H1 (cell line): ENCODE measurements around the gene PDE4D. TPM values are rescaled to one million over a fixed set of nuclear protein-coding genes. Genes with fewer than 3 reads are reported as not detected.

ENCODE experiments used
- CTCF ChIA-PET: fragments of 300-600 bp; sonication (Branson Sonifier 250); formaldehyde crosslinking; loops from one replicate; lab custom pipeline; 2021; ENCODE audit not compliant: partially characterized antibody; lab: Charles Lee
- POLR2A ChIA-PET: fragments of 300-600 bp; sonication (Branson Sonifier 250); formaldehyde crosslinking; loops from one replicate; lab custom pipeline; 2021; ENCODE audit warnings: inconsistent platforms; ENCODE audit not compliant: partially characterized antibody; lab: Charles Lee
- DNase-seq, 2 experiments: peaks; one replicate each; pipeline versions ENCODE4 v3.0.0 to v3.0.0-alpha.2; 2010 to 2022; ENCODE audit warnings: low spot score in 2 of 2, low read depth in 1 of 2, mixed read lengths in 1 of 2
- FAIRE-seq: peaks from 2 replicates; lab custom pipeline; 2011; peaks lifted over from hg19 to GRCh38; lab: Jason Lieb, UNC
- H2AFZ ChIP-seq: 2 replicates; pipeline ENCODE4 v1.8.1; 2012; ENCODE audit warnings: low read length, inconsistent platforms
- H2AK5ac ChIP-seq: 2 replicates; pipeline ENCODE4 v1.6.1; 2013; ENCODE audit warnings: low read depth, low read length
- H2BK120ac ChIP-seq: replicated peaks from 2 replicates; pipeline ENCODE3; 2013; ENCODE audit warnings: low read depth, low read length, inconsistent platforms
- H2BK12ac ChIP-seq: 2 replicates; pipeline ENCODE4 v1.6.1; 2013; ENCODE audit warnings: low read depth, low read length
- H2BK15ac ChIP-seq: 2 replicates; pipeline ENCODE4 v1.6.1; 2013; ENCODE audit warnings: low read length
- H2BK20ac ChIP-seq: 2 replicates; pipeline ENCODE4 v1.6.1; 2013; ENCODE audit warnings: low read length
- H2BK5ac ChIP-seq: 2 replicates; pipeline ENCODE4 v1.6.1; 2013; ENCODE audit warnings: low read depth, low read length
- H3K14ac ChIP-seq: 2 replicates; pipeline ENCODE4 v1.6.1; 2013; ENCODE audit warnings: inconsistent platforms; ENCODE audit not compliant: insufficient read length
- H3K18ac ChIP-seq: 2 replicates; pipeline ENCODE4 v1.6.1; 2013; ENCODE audit warnings: low read length; ENCODE audit errors: extremely low read depth
- H3K23ac ChIP-seq: 2 replicates; pipeline ENCODE4 v1.6.1; 2013; ENCODE audit warnings: inconsistent platforms; ENCODE audit not compliant: insufficient read length
- H3K23me2 ChIP-seq: 2 replicates; pipeline ENCODE4 v1.6.1; 2013; ENCODE audit warnings: low read depth, low read length
- H3K27ac ChIP-seq: 2 replicates; pipeline ENCODE4 v1.6.1; 2011; ENCODE audit warnings: low read depth, low read length, inconsistent platforms
- H3K27me3 ChIP-seq, 4 experiments: replicated peaks in 1 of 4; 1 replicate in 1 of 4; 2 replicates in 3 of 4; pipeline versions ENCODE4 v1.6.1 to v1.8.1; 2011 to 2013; ENCODE audit warnings: low read length in 3 of 4, mild to moderate bottlenecking in 3 of 4, inconsistent platforms in 2 of 4, mixed read lengths in 2 of 4, moderate library complexity in 1 of 4; ENCODE audit not compliant: control insufficient read depth in 3 of 4, insufficient read depth in 3 of 4; ENCODE audit errors: extremely low read depth in 1 of 4
- H3K36me3 ChIP-seq, 4 experiments: 2 replicates each; pipeline versions ENCODE4 v1.6.1 to v1.8.1; 2011 to 2013; ENCODE audit warnings: mild to moderate bottlenecking in 4 of 4, low read length in 3 of 4, moderate library complexity in 2 of 4, control low read depth in 1 of 4, inconsistent platforms in 1 of 4; ENCODE audit not compliant: insufficient read depth in 4 of 4, control insufficient read depth in 2 of 4
- H3K4ac ChIP-seq: replicated peaks from 2 replicates; pipeline ENCODE3; 2013; ENCODE audit warnings: low read length, low read depth, mixed read lengths, inconsistent platforms; ENCODE audit not compliant: insufficient read length
- H3K4me1 ChIP-seq, 4 experiments: replicated peaks in 1 of 4; 1 replicate in 1 of 4; 2 replicates in 3 of 4; pipeline versions ENCODE4 v1.6.1 to v1.8.1; 2011 to 2013; ENCODE audit warnings: low read length in 3 of 4, inconsistent platforms in 2 of 4, mixed read lengths in 1 of 4; ENCODE audit not compliant: insufficient read depth in 4 of 4, control insufficient read depth in 3 of 4
- H3K4me2 ChIP-seq, 2 experiments: 2 replicates each; pipeline versions ENCODE4 v1.6.1 to v1.8.1; 2011 to 2013; ENCODE audit warnings: low read depth in 2 of 2, low read length in 2 of 2, control low read depth in 1 of 2, inconsistent platforms in 1 of 2, mild to moderate bottlenecking in 1 of 2; ENCODE audit not compliant: insufficient read depth in 1 of 2
- H3K4me3 ChIP-seq, 4 experiments: fragments of 200-600, 300-600 bp in 1 of 4; sonication (generic), shearing (Covaris generic), sonication (Bioruptor Twin) in 1 of 4; 2 replicates each; pipeline versions ENCODE4 v1.5.1 to v1.8.1; 2011 to 2016; ENCODE audit warnings: low read length in 4 of 4, low read depth in 3 of 4, control low read depth in 2 of 4, inconsistent platforms in 2 of 4, mild to moderate bottlenecking in 2 of 4, mixed read lengths in 1 of 4, moderate library complexity in 1 of 4; ENCODE audit not compliant: insufficient read depth in 2 of 4; ENCODE audit errors: extremely low read depth in 1 of 4
- H3K56ac ChIP-seq: replicated peaks from 2 replicates; pipeline ENCODE3; 2013; ENCODE audit warnings: low read depth, mild to moderate bottlenecking, mixed read lengths, low read length, inconsistent platforms; ENCODE audit not compliant: insufficient read length
- H3K79me1 ChIP-seq: 2 replicates; pipeline ENCODE4 v1.6.1; 2013; ENCODE audit warnings: low read depth, low read length, control low read depth
- H3K79me2 ChIP-seq, 2 experiments: 2 replicates each; pipeline versions ENCODE4 v1.6.1 to v1.8.1; 2012 to 2013; ENCODE audit warnings: low read length in 2 of 2, mild to moderate bottlenecking in 2 of 2, inconsistent platforms in 1 of 2; ENCODE audit not compliant: insufficient read depth in 2 of 2, control insufficient read depth in 1 of 2
- H3K9ac ChIP-seq, 4 experiments: replicated peaks in 1 of 4; 1 replicate in 1 of 4; 2 replicates in 3 of 4; pipeline versions ENCODE4 v1.6.1 to v1.8.1; 2011 to 2013; ENCODE audit warnings: low read depth in 3 of 4, low read length in 3 of 4, control low read depth in 2 of 4, mild to moderate bottlenecking in 2 of 4, moderate library complexity in 2 of 4, inconsistent platforms in 1 of 4; ENCODE audit errors: extremely low read depth in 1 of 4
- H3K9me3 ChIP-seq, 2 experiments: 2 replicates each; pipeline versions ENCODE4 v1.6.1 to v1.8.1; 2012 to 2013; ENCODE audit warnings: mild to moderate bottlenecking in 2 of 2, moderate library complexity in 2 of 2, control low read depth in 1 of 2, inconsistent platforms in 1 of 2, low read depth in 1 of 2, low read length in 1 of 2, mixed read lengths in 1 of 2; ENCODE audit not compliant: insufficient read depth in 2 of 2
- H4K20me1 ChIP-seq, 2 experiments: replicated peaks in 1 of 2; 2 replicates each; pipeline versions ENCODE3 to v1.8.1; 2011 to 2013; ENCODE audit warnings: inconsistent platforms in 2 of 2, low read length in 2 of 2, mild to moderate bottlenecking in 1 of 2; ENCODE audit not compliant: insufficient read depth in 2 of 2, control insufficient read depth in 1 of 2
- H4K5ac ChIP-seq: 2 replicates; pipeline ENCODE4 v1.6.1; 2013; ENCODE audit warnings: low read length, low read depth, mixed read lengths, inconsistent platforms; ENCODE audit not compliant: insufficient read length
- H4K8ac ChIP-seq: 2 replicates; pipeline ENCODE4 v1.8.0; 2013; ENCODE audit warnings: mild to moderate bottlenecking, moderate library complexity, low read length, inconsistent platforms; ENCODE audit not compliant: insufficient read depth; ENCODE audit errors: extremely low read depth
- H4K91ac ChIP-seq: replicated peaks from 2 replicates; pipeline ENCODE3; 2013; ENCODE audit warnings: low read length, mixed read lengths, inconsistent platforms; ENCODE audit not compliant: insufficient read length
- CEBPB ChIP-seq: IDR thresholded peaks from 2 replicates; pipeline ENCODE4 v1.6.1; 2012; ENCODE audit warnings: low read depth, low read length
- CREB1 ChIP-seq: IDR thresholded peaks from 2 replicates; pipeline ENCODE4 v1.6.1; 2012; ENCODE audit warnings: inconsistent platforms
- CTBP2 ChIP-seq: IDR thresholded peaks from 2 replicates; pipeline ENCODE4 v1.7.0; 2011; ENCODE audit warnings: borderline replicate concordance, mild to moderate bottlenecking, moderate library complexity, mixed read lengths, low read length; ENCODE audit not compliant: insufficient read depth, insufficient read length
- FOSL1 ChIP-seq: IDR thresholded peaks from 2 replicates; pipeline ENCODE4 v1.6.1; 2011; ENCODE audit warnings: mild to moderate bottlenecking, low read depth, low read length, moderate library complexity; ENCODE audit not compliant: insufficient read depth
- NRF1 ChIP-seq: IDR thresholded peaks from 2 replicates; pipeline ENCODE4 v1.6.1; 2011; ENCODE audit warnings: mild to moderate bottlenecking, low read depth, low read length, improper control_type of control experiment
- POLR2AphosphoS5 ChIP-seq: IDR thresholded peaks from 2 replicates; pipeline ENCODE4 v1.6.1; 2011; ENCODE audit warnings: low read depth, low read length
- SIX5 ChIP-seq: IDR thresholded peaks from 2 replicates; pipeline ENCODE4 v1.6.1; 2011; ENCODE audit warnings: mild to moderate bottlenecking, low read depth, low read length
- WGBS, 2 experiments: shearing (Covaris generic) in 1 of 2; methylation state at CpG; one replicate each; pipeline versions ENCODE4 v1.1.6 to v1.1.7; 2013 to 2015; ENCODE audit warnings: low lambda C conversion rate in 2 of 2, mixed read lengths in 2 of 2, inconsistent platforms in 1 of 2, low coverage in 1 of 2, missing lambda C conversion rate in 1 of 2; ENCODE audit not compliant: insufficient replicate concordance in 2 of 2, insufficient coverage in 1 of 2, insufficient read length in 1 of 2; ENCODE audit errors: extremely low coverage in 1 of 2, missing lambda C conversion rate in 1 of 2; 5-methylcytosine and 5-hydroxymethylcytosine counted together
- polyA plus RNA-seq, 7 experiments: library from polyadenylated mRNA; depleted of rRNA in 3 of 7; stranded (reverse) in 5 of 7; unstranded in 2 of 7; fragments of >200 nt in 5 of 7; fragments of 200-250 nt in 2 of 7; gene quantifications; 1 replicate in 5 of 7; 2 replicates in 1 of 7; 4 replicates in 1 of 7; pipeline versions ENCODE4 v1.2.1 to v1.2.3, GENCODE V29; 2011 to 2013; ENCODE audit warnings: missing spikeins in 2 of 7, mixed read lengths in 2 of 7
- total RNA-seq: library from RNA; stranded (reverse); fragmentation: NEBNext Ultra II Directional; extraction: Animal tissue kit (Norgen Biotek cat#: 25700); gene quantifications from 2 replicates; pipeline ENCODE4 v1.2.1, GENCODE V29; 2021
- TF ChIP-seq, protein P1 (sequence below), 3 experiments: IDR thresholded peaks; 1 replicate in 2 of 3; 2 replicates in 1 of 3; pipeline versions ENCODE4 v1.5.1 to v1.6.1; 2011; ENCODE audit warnings: low read length in 3 of 3, mild to moderate bottlenecking in 3 of 3, inconsistent platforms in 2 of 3, low read depth in 1 of 3, moderate library complexity in 1 of 3; ENCODE audit not compliant: insufficient read depth in 1 of 3; ENCODE audit errors: control extremely low read depth in 1 of 3
- TF ChIP-seq, protein P2 (sequence below): IDR thresholded peaks from 2 replicates; pipeline ENCODE4 v1.6.1; 2012; ENCODE audit warnings: low read length, inconsistent platforms

Gene PDE4D
- total and polyA plus RNA-seq, 2 of the 8 experiments (the other 6 are each of a cell fraction or from before 2014, with no cell fraction given), result 2.3 to 3.7 TPM

DNA sequence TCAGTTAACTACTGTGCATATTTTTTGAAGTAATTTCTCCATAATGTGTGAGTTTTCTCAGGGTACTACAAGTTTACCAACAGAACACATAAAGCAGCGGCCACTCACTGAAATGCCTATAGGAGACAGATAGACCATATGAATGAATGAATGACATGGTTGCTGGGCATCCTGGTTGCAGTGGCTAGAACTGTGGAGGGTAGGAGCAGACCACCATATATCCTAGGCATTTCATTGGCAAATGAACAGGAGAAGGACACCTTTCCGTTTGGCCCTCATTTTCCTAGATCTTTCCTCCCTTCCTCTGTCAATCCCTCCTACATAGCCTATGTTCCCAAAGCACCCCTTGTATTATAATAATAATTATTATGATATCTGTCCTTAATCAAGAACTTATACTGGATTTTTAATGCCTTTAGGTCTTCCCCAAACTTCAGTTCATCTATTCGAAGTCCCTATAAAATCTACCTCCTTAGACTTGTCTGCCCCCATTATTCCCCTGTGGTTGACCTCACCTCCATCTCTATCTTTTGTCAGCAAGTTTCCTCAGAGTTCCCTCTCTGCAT, 838.5 kb downstream of the PDE4D start:
- no peak overlapping the region for H2BK15ac ChIP-seq
- no peak overlapping the region for H3K4me2 ChIP-seq
- H3K9ac ChIP-seq, result no peak overlapping the region
- H3K4me3 ChIP-seq, result no peak overlapping the region
- no peak overlapping the region for H2BK5ac ChIP-seq
- H3K4ac ChIP-seq, result no peak overlapping the region
- ChIA-PET POLR2A (no interaction called here), CTCF (interaction anchor here (1.0 kb wide), 1 partner anchor 79 kb away, joined by 4 read pairs; no protein-coding TSS in a partner anchor)
- no peaks in the 10 kb centered on the region for H3K4me1 ChIP-seq
- H4K20me1 ChIP-seq, result no peaks in the 10 kb centered on the region
- no peaks in the 10 kb centered on the region for H3K27me3 ChIP-seq
- no peak overlapping the region for H3K14ac ChIP-seq
- H4K5ac ChIP-seq, result no peak overlapping the region
- no peak overlapping the region for H2BK120ac ChIP-seq
- no peak for FAIRE-seq
- no peaks in the 10 kb centered on the region for H3K79me1 ChIP-seq
- H3K79me2 ChIP-seq, result no peaks in the 10 kb centered on the region
- no peak overlapping the region for H4K91ac ChIP-seq
- no peak overlapping the region for H2AK5ac ChIP-seq
- no peak overlapping the region for H4K8ac ChIP-seq
- H3K36me3 ChIP-seq, result no peaks in the 10 kb centered on the region
- no peak overlapping the region for H3K27ac ChIP-seq
- H2AFZ ChIP-seq, result no peak overlapping the region
- no peak overlapping the region for H2BK20ac ChIP-seq
- no peak overlapping the region for H3K56ac ChIP-seq
- H3K23me2 ChIP-seq, result no peaks in the 10 kb centered on the region
- 87% methylated on average over 3 of the region's 3 CpGs; no CpG with 5 or more reads in 1 of the 2 experiments for WGBS, 2 experiments
- no peaks in the 10 kb centered on the region for H3K9me3 ChIP-seq
- H2BK12ac ChIP-seq, result no peak overlapping the region
- H3K23ac ChIP-seq, result no peak overlapping the region
- H3K18ac ChIP-seq, result no peak overlapping the region
- DNase-seq, result no peak
- TF ChIP-seq POLR2AphosphoS5 (no peak), CREB1 (no peak), CTBP2 (no peak), SIX5 (no peak), CEBPB (no peak), FOSL1 (no peak), NRF1 (no peak)
- TF ChIP-seq, protein P1, sequence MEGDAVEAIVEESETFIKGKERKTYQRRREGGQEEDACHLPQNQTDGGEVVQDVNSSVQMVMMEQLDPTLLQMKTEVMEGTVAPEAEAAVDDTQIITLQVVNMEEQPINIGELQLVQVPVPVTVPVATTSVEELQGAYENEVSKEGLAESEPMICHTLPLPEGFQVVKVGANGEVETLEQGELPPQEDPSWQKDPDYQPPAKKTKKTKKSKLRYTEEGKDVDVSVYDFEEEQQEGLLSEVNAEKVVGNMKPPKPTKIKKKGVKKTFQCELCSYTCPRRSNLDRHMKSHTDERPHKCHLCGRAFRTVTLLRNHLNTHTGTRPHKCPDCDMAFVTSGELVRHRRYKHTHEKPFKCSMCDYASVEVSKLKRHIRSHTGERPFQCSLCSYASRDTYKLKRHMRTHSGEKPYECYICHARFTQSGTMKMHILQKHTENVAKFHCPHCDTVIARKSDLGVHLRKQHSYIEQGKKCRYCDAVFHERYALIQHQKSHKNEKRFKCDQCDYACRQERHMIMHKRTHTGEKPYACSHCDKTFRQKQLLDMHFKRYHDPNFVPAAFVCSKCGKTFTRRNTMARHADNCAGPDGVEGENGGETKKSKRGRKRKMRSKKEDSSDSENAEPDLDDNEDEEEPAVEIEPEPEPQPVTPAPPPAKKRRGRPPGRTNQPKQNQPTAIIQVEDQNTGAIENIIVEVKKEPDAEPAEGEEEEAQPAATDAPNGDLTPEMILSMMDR (IDR thresholded peaks at IDR 0.05; ENCODE audit: control extremely low read depth in 1 of 3, insufficient read depth in 1 of 3, low read depth in 1 of 3, low read length in 3 of 3), result no peak
- TF ChIP-seq, protein P2, sequence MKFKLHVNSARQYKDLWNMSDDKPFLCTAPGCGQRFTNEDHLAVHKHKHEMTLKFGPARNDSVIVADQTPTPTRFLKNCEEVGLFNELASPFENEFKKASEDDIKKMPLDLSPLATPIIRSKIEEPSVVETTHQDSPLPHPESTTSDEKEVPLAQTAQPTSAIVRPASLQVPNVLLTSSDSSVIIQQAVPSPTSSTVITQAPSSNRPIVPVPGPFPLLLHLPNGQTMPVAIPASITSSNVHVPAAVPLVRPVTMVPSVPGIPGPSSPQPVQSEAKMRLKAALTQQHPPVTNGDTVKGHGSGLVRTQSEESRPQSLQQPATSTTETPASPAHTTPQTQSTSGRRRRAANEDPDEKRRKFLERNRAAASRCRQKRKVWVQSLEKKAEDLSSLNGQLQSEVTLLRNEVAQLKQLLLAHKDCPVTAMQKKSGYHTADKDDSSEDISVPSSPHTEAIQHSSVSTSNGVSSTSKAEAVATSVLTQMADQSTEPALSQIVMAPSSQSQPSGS, result no peak
